GM23248 (cell line): ENCODE data around the gene KLHL10. TPM values are rescaled to one million over a fixed set of nuclear protein-coding genes. Genes with fewer than 3 reads are reported as not detected.

Source experiments
- DNase-seq: peaks from one replicate; pipeline ENCODE4 v3.0.0-alpha.2; 2015
- H2AFZ ChIP-seq: fragments of 200-600 bp; sonication (generic); 2 replicates; pipeline ENCODE4 v1.6.1; 2016; ENCODE audit warnings: antibody characterized with exemption
- H3F3A ChIP-seq: fragments of 200-600 bp; sonication (generic); 2 replicates; pipeline ENCODE4 v1.6.1; 2016; ENCODE audit warnings: mild to moderate bottlenecking, antibody characterized with exemption, mixed run types; ENCODE audit not compliant: insufficient read depth
- H3K27ac ChIP-seq: fragments of 200-600 bp; sonication (generic); 2 replicates; pipeline ENCODE4 v1.5.1; 2016; ENCODE audit warnings: mild to moderate bottlenecking
- H3K27me3 ChIP-seq: fragments of 200-600 bp; sonication (generic); replicated peaks from 2 replicates; pipeline ENCODE4 v1.6.1; 2016; ENCODE audit warnings: mild to moderate bottlenecking; ENCODE audit not compliant: insufficient read depth
- H3K36me3 ChIP-seq: fragments of 200-600 bp; sonication (generic); 2 replicates; pipeline ENCODE4 v1.6.1; 2016; ENCODE audit warnings: low read depth, mild to moderate bottlenecking
- H3K4me1 ChIP-seq: fragments of 200-600 bp; sonication (generic); 2 replicates; pipeline ENCODE4 v1.6.1; 2016; ENCODE audit warnings: mild to moderate bottlenecking; ENCODE audit not compliant: insufficient read depth
- H3K4me2 ChIP-seq: fragments of 200-600 bp; sonication (generic); one replicate; pipeline ENCODE4 v1.6.1; 2016; ENCODE audit warnings: mild to moderate bottlenecking; ENCODE audit not compliant: unreplicated experiment
- H3K4me3 ChIP-seq: fragments of 200-600 bp; sonication (generic); 2 replicates; pipeline ENCODE4 v1.5.1; 2016; ENCODE audit warnings: mild to moderate bottlenecking
- H3K79me2 ChIP-seq: fragments of 200-600 bp; sonication (generic); 2 replicates; pipeline ENCODE4 v1.6.1; 2016; ENCODE audit warnings: mild to moderate bottlenecking; ENCODE audit not compliant: insufficient read depth
- H3K9ac ChIP-seq: fragments of 200-600 bp; sonication (generic); 2 replicates; pipeline ENCODE4 v1.6.1; 2016; ENCODE audit warnings: mild to moderate bottlenecking
- H3K9me2 ChIP-seq: fragments of 200-600 bp; sonication (generic); 2 replicates; pipeline ENCODE4 v1.6.1; 2016; ENCODE audit warnings: mixed run types, mild to moderate bottlenecking, moderate library complexity; ENCODE audit not compliant: insufficient read depth
- H3K9me3 ChIP-seq: fragments of 200-600 bp; sonication (generic); one replicate; pipeline ENCODE4 v1.6.1; 2017; ENCODE audit warnings: low read depth
- H4K20me1 ChIP-seq: fragments of 200-600 bp; sonication (generic); 2 replicates; pipeline ENCODE4 v1.6.0; 2016; ENCODE audit not compliant: insufficient read depth
- EZH2 ChIP-seq: fragments of 200-600 bp; sonication (generic); IDR thresholded peaks from 2 replicates; pipeline ENCODE4 v1.6.1; 2018; ENCODE audit warnings: antibody characterized with exemption, mild to moderate bottlenecking; ENCODE audit not compliant: insufficient read depth, poor library complexity, severe bottlenecking
- EZH2phosphoT487 ChIP-seq: fragments of 200-600 bp; sonication (generic); IDR thresholded peaks from 2 replicates; pipeline ENCODE4 v1.6.1; 2018; ENCODE audit warnings: antibody characterized with exemption, moderate library complexity, mild to moderate bottlenecking, low read depth; ENCODE audit not compliant: insufficient read depth
- WGBS, 2 experiments: methylation state at CpG; one replicate each; pipeline ENCODE4 v1.1.6; 2015 to 2017; ENCODE audit warnings: low lambda C conversion rate in 2 of 2, low coverage in 1 of 2; ENCODE audit errors: missing lambda C conversion rate in 2 of 2; 5-methylcytosine and 5-hydroxymethylcytosine counted together
- in situ Hi-C: fragments of 300-500 bp; cut with MboI; formaldehyde crosslinking; loops from 2 replicates; pipeline ENCODE4 v1.15.0; 2020
- polyA plus RNA-seq: library from polyadenylated mRNA; unstranded; fragments of >200 nt; fragmentation: Nextera tagmentation; extraction: Ambion mirVana; gene quantifications from 2 replicates; pipeline ENCODE4 v1.2.1, GENCODE V29; 2016
- total RNA-seq: library from RNA; depleted of rRNA; stranded (reverse); fragments of >200 nt; shearing (Covaris generic); gene quantifications from 2 replicates; pipeline ENCODE4 v1.2.3, GENCODE V29; 2014

KLHL10 gene
- total and polyA plus RNA-seq, 2 experiments from 2014 or later, result 0.09 to 2.3 TPM

DNA sequence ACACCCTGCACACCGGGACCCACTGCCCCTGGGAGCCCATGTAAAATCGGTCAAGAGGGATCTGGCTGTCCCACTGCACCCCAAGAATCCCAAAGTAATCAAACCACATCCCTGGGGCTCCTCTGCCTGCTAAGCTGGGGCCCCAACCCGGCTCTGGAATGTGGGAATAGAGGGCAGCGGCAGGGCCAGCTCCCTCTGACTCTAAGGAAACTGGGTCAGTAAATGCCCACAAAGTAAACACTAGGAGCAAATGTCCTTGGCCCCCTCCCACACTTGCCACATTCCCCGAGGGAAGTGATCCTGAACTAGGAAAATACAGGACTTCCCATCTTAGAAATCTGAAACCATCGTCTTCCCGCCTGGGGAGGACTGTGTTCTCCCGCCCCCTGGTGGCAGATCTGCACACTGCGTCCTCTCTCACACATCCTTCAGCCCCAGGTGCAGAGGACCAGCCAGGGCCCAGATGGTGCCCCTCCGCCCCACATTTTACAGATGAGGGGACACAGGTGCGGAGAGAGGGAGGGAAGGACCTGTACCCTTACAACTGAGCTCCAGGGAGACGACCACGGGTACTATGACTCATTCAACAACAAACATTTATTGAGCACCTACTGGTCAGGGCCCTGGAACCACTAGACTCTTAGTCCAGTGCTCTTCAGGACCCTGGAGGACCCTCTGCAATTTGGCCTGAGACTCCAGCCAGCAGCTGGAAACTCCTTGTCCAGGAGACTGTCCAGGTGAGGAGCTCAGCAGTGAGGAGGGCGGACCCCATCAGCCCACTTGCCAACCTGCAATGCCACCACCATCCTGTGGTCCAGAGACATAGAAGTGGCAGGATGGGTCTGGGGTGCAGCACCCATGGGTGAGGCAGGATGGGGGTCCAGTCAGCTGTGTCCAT is 36.0 kb upstream of the KLHL10 start:
- no peak for TF ChIP-seq EZH2
- no peak for TF ChIP-seq EZH2phosphoT487
- peak; percentile 80 for DNase-seq
- H3K9ac ChIP-seq, result no peak overlapping the region
- H3K9me2 ChIP-seq, result no peaks in the 10 kb centered on the region
- H3K36me3 ChIP-seq, result no peaks in the 10 kb centered on the region
- peaks cover 14% of the 10 kb centered on the region for H3K4me1 ChIP-seq
- no peaks in the 10 kb centered on the region for H4K20me1 ChIP-seq
- no peaks in the 10 kb centered on the region for H3F3A ChIP-seq
- H3K79me2 ChIP-seq, result no peaks in the 10 kb centered on the region
- H3K9me3 ChIP-seq, result no peaks in the 10 kb centered on the region
- no peaks in the 10 kb centered on the region for H3K27me3 ChIP-seq
- no peak overlapping the region for H3K27ac ChIP-seq
- peak overlapping the region; percentile 41; the same call in 1 of the 2 replicates for H3K4me3 ChIP-seq
- H2AFZ ChIP-seq, result peak overlapping the region; percentile 25; the same call in 1 of the 2 replicates
- WGBS, 2 experiments, result 8 to 10% methylated on average over 14 of the region's 14 CpGs
- peak overlapping the region; percentile 77 for H3K4me2 ChIP-seq
- in situ Hi-C loops, result no loop called here

DNA sequence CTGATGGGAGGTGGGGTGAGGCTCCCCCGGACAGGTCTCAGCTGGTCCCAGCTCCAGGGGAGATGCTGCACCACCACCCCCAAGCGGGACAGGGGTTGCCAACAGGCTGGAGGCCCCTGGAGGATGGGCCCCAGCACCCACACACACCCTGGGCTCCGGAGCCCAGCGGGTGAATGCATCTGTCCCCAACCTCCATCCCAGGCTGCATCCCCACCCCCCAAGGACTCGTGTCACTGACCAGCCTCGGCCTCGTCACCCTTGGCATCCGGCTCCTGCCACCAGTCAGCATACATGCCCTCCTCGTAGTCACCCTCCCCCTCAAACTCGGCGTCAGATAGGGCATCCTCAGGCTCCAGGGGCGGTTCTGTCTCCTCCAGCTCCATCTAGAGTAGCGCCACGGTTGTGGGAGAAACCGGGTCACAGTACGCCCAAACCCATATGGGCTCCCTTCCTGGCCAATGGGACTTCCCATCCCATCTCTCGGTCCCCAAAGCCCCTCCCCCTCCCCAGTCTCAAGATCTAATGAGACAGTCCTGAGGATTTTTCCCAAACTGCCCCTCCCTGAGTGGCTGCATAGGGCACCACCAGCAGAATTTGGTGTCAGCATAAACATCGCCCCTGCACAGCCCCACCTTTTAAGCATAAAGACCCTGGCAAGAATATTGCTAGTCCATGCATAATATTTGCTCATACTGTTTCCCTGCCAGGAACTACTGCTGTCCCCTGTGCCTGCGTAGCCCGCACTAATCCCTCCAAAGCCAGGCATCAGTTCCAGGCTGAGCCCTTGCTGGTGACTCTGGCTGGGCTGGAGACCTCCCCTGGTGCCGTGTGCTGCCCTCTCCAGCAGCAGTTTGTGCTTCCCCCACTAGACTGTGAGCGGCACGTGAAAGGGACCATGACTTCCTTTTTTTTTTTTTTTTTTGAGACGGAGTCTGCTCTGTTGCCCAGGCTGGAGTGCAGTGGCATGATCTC is 34.3 kb upstream of the KLHL10 start:
- Histone ChIP-seq H3K9me3 (no peaks in the 10 kb centered on the region), H3K27me3 (no peaks in the 10 kb centered on the region), H3F3A (no peaks in the 10 kb centered on the region), H3K4me3 (no peak overlapping the region), H3K9ac (no peak overlapping the region), H3K79me2 (peaks cover under 1% of the 10 kb centered on the region; the same call in 1 of the 2 replicates), H4K20me1 (no peaks in the 10 kb centered on the region), H3K4me1 (peaks cover 14% of the 10 kb centered on the region), H3K4me2 (no peak overlapping the region), H2AFZ (no peak overlapping the region), H3K36me3 (no peaks in the 10 kb centered on the region), H3K27ac (no peak overlapping the region), H3K9me2 (no peaks in the 10 kb centered on the region)
- no peak for DNase-seq
- in situ Hi-C loops, result no loop called here
- no peak for TF ChIP-seq EZH2phosphoT487
- no peak for TF ChIP-seq EZH2
- WGBS, 2 experiments, result 52 to 56% methylated on average over 22 to 23 of the region's 24 CpGs

DNA sequence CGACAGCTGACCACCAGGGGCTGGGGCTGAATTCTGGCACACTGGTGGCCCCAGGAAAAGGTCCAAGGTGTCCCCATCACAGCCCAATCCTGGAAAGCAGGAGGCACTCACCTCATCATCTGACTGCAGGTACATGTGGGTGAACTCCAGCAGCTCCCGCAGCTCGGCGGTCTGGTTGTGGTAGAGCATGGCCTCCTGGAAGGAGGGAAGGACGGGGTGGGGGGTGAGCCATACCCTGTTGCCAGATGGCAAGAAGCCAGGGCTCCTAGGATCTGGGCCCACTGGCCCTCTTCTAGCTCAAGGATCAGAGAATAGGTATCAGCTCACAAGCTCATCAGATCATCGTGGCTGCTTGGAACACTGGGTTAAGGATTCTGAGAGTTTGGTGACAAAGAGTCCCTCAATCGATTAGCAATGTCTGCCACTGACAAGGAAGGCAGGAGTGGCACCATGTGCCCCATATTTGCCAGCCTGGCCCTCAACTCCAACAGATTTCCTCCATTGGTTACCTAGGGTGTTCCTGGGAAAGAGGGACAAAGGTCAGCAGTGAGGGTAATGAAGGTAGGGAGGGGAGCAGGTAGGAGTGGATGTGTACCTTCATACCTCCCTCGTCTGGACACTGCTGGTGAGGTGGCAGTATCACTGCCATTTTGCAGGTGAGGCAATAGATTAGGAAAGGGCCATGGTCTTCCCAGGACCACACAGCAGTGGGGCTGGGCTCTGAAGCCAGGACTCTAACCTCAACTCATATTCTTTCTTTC is 30.8 kb upstream of the KLHL10 start:
- H3K4me2 ChIP-seq, result no peak overlapping the region
- in situ Hi-C loops, result no loop called here
- no peaks in the 10 kb centered on the region for H3K9me3 ChIP-seq
- H2AFZ ChIP-seq, result no peak overlapping the region
- WGBS, 2 experiments, result 86 to 89% methylated on average over 8 of the region's 8 CpGs
- H3K79me2 ChIP-seq, result peaks cover 31% of the 10 kb centered on the region
- no peaks in the 10 kb centered on the region; the same call in 1 of the 2 replicates for H3K36me3 ChIP-seq
- H3K9me2 ChIP-seq, result no peaks in the 10 kb centered on the region
- no peak overlapping the region for H3K9ac ChIP-seq
- H3K4me3 ChIP-seq, result no peak overlapping the region
- no peak overlapping the region for H3K27ac ChIP-seq
- H3F3A ChIP-seq, result no peaks in the 10 kb centered on the region
- no peaks in the 10 kb centered on the region for H3K27me3 ChIP-seq
- H3K4me1 ChIP-seq, result peaks cover 14% of the 10 kb centered on the region; the same call in 1 of the 2 replicates
- DNase-seq, result no peak
- no peaks in the 10 kb centered on the region for H4K20me1 ChIP-seq
- TF ChIP-seq EZH2phosphoT487 (no peak), EZH2 (no peak)
